Measurements from ENCODE around the gene SCARB2. TPM values are rescaled to one million over a fixed set of nuclear protein-coding genes. Genes with fewer than 3 reads are reported as not detected.

Gene SCARB2
- total RNA-seq, 6 experiments from 2014 or later, result 102 to 133 (median 125) TPM

- Histone ChIP-seq H3K36me3 (no peaks in the 10 kb centered on the region), H3K9me3 (no peaks in the 10 kb centered on the region), H3K27ac (peak overlapping the region in 2 of 3 donors; percentile 25 to 89), H3K4me3 (no peak overlapping the region), H3K4me1 (peaks cover 0 to 89% (median 35%) of the 10 kb centered on the region in 4 donors), H3K27me3 (no peaks in the 10 kb centered on the region)
- ATAC-seq (no peak), DNase-seq (no peak)
- intact Hi-C loops (cut with DNase I), result no loop called here
- 91% methylated on average over 4 of the region's 4 CpGs for WGBS (ENCODE audit: insufficient coverage, low coverage, low lambda C conversion rate, missing lambda C conversion rate)
- no peak for TF ChIP-seq POLR2A (IDR thresholded peaks at IDR 0.05)
Observed at GRCh38 chr4:76203541-76203940, 10.1 kb downstream of the SCARB2 start.

- Histone ChIP-seq H3K27me3 (no peaks in the 10 kb centered on the region), H3K4me1 (peaks cover 0 to 89% (median 35%) of the 10 kb centered on the region in 4 donors), H3K27ac (peak overlapping the region; percentile 34 to 89 (median 89)), H3K36me3 (no peaks in the 10 kb centered on the region), H3K4me3 (no peak overlapping the region), H3K9me3 (no peaks in the 10 kb centered on the region)
- intact Hi-C loops (cut with DNase I), result no loop called here
- peak in 1 of 4 donors; percentile 15 for ATAC-seq
- TF ChIP-seq CTCF (IDR thresholded peaks at IDR 0.05), result no peak
- no peak for TF ChIP-seq POLR2A (IDR thresholded peaks at IDR 0.05)
- no peak for DNase-seq
- 17% methylated on average over 4 of the region's 4 CpGs for WGBS (ENCODE audit: insufficient coverage, low coverage, low lambda C conversion rate, missing lambda C conversion rate)
Observed at GRCh38 chr4:76201276-76201675, 12.3 kb downstream of the SCARB2 start.

- TF ChIP-seq POLR2A (IDR thresholded peaks at IDR 0.05), result no peak
- TF ChIP-seq CTCF (IDR thresholded peaks at IDR 0.05), result no peak
- WGBS (ENCODE audit: insufficient coverage, low coverage, low lambda C conversion rate, missing lambda C conversion rate), result 42% methylated on average over 4 of the region's 4 CpGs
- Histone ChIP-seq H3K36me3 (no peaks in the 10 kb centered on the region), H3K4me3 (no peak overlapping the region), H3K4me1 (peaks cover 0 to 87% (median 37%) of the 10 kb centered on the region in 4 donors), H3K9me3 (no peaks in the 10 kb centered on the region), H3K27me3 (no peaks in the 10 kb centered on the region), H3K27ac (peak overlapping the region; percentile 81 to 89 (median 89))
- DNase-seq (peak; percentile 71 to 85 (median 85)), ATAC-seq (peak; percentile 73 to 86 (median 79))
- intact Hi-C loops (cut with DNase I), result no loop called here
Observed at GRCh38 chr4:76200771-76201231, 12.8 kb downstream of the SCARB2 start.

DNA sequence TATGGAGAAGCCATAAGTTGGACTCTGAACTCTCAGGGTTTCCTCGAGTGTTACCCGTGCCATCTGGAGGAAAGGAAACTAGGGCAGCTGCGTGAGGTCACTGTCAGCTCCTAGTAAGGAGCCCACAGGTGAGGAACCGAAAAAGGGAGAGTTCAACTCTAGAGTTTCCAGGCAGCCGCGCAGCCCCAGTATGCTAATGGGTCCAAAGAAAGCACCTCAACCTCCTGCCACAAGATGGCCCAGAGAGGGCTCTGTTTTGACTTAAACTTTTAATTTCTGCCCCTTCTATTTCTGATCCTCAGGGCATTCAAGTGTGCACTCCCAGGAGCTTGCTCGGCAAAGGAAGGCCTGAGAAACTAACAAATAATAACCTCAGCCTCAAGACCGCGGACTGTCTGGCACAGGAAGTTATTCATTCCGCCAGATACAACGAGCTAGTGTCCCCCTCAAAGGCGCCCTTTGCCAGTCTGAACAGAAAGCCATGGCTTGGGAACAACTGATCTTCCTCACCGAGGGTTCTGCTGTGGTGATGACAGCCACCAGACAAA is 13.9 kb downstream of the SCARB2 start:
- 33% methylated on average over 8 of the region's 13 CpGs for WGBS (ENCODE audit: insufficient coverage, low coverage, low lambda C conversion rate, missing lambda C conversion rate)
- no peaks in the 10 kb centered on the region for H3K27me3 ChIP-seq
- ATAC-seq (peak in 1 of 4 donors; percentile 1), DNase-seq (no peak)
- H3K36me3 ChIP-seq, result no peaks in the 10 kb centered on the region
- H3K9me3 ChIP-seq, result no peaks in the 10 kb centered on the region
- H3K4me1 ChIP-seq, result peaks cover 5 to 88% (median 38%) of the 10 kb centered on the region in 4 donors
- TF ChIP-seq POLR2A (IDR thresholded peaks at IDR 0.05) (no peak), CTCF (IDR thresholded peaks at IDR 0.05) (no peak)
- intact Hi-C loops (cut with DNase I), result no loop called here
- H3K27ac ChIP-seq, result peak overlapping the region; percentile 81 to 89 (median 89)
- H3K4me3 ChIP-seq, result no peak overlapping the region

DNA sequence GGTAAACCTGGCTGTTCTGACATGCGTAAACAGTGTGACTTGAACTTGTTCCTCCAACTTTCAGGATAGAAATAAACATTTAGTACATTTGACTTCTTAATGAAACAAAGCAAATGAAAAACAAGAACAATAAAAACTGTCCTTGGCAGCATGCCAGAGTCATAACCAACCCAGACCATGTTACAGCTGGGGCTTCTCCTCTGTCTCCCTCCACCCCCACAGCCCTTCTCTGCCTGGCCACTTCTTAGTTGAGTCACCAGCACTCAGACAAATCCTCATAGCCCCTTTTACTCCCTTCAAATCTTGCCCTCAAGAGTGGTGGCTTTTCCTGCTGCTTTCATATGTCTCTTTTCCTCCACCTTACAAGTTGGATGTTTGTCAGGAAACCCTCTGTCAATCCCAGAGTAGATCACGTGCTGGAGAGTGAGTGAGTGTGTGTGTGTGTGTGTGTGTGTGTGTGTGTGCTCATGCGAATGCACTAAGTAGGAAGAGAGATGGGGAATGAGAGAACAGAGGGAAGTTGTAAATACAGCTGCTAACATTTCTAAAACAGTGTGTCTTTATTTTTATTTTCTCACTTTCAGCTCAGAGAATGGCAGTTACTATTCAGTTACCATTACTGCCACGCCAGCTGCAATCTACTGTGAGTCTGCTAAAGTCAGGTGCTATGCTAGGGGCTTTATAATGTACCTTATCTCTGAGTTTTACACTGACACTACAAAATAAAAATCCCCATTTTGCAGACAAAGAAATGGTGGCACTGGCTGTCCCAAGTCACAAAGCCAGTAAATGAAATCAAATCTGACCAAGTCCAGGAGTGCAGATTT is 15.0 kb downstream of the SCARB2 start:
- peaks cover 6 to 88% (median 44%) of the 10 kb centered on the region in 4 donors for H3K4me1 ChIP-seq
- H3K27ac ChIP-seq, result peak overlapping the region; percentile 81 to 89 (median 89)
- H3K27me3 ChIP-seq, result no peaks in the 10 kb centered on the region
- ATAC-seq (peak; percentile 15 to 47 (median 44)), DNase-seq (peak in 2 of 3 donors; percentile 65 to 73)
- WGBS (ENCODE audit: insufficient coverage, low coverage, low lambda C conversion rate, missing lambda C conversion rate), result 7% methylated on average over 3 of the region's 4 CpGs
- H3K9me3 ChIP-seq, result no peaks in the 10 kb centered on the region
- intact Hi-C loops (cut with DNase I), result no loop called here
- no peaks in the 10 kb centered on the region for H3K36me3 ChIP-seq
- H3K4me3 ChIP-seq, result no peak overlapping the region
- TF ChIP-seq POLR2A (IDR thresholded peaks at IDR 0.05) (no peak), CTCF (IDR thresholded peaks at IDR 0.05) (no peak)

Data from right lobe of liver (tissue), 6 donors.